GM19324 (cell line): ENCODE measurements around the gene RBM33.
"Not testable (repeated sequence)": the region's sequence is repeated elsewhere in the genome, so short reads cannot be mapped to it uniquely, and the experiment has no call there.

Experiments
- ATAC-seq: cut with Tn5 transposase; IDR thresholded peaks from one replicate; pipeline ENCODE4 v1.9.1; 2021; ENCODE audit warnings: mild to moderate bottlenecking, moderate library complexity; ENCODE audit not compliant: unreplicated experiment, low FRiP score

RBM33 gene

GRCh38 chr7:155814316-155815276, 170.1 kb downstream of the RBM33 start:
- no peak for ATAC-seq

DNA sequence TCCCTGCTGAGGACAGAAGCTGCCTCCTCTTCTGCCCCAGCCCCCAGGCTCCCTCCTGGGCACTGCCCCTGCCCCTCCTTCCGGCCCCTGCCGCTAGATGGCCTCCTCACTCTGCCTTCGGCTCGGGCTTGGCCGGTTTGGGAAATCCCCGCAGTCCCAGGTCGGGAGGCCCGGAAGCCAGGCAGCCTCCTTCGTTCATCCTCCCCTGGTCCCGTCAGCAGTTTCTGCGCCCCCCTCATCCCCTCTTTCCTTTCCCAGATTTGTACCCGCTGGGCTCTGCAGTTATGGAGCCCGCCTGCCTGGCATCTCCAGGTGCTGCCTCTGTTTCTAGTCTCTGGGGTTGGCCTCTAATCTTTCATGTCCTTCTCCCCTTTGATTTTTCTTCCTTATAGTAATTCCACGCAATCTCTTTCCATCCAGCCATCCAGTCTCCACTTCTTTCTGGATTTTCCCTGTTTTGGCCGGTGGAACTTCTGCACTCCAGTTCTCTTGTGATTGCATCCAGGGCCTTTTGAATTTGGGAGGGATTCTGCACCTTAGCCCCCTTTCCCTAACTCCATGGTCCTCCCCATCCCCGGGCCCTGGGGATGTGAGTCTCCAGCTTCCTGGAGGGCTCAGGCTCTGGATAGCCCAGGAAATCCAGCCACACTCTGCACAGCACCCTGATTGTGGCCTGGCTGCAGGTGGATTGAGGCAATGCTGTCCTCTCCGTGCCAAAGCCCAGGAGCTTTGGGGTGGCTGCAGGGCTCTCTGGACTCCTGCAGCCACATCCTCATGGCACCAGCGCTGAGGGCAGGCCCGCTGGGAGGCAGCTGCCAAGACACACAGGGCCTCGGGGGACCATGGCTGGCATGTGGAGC, 171.1 kb downstream of the RBM33 start:
- ATAC-seq: no peak

GRCh38 chr7:155816192-155816508, 171.7 kb downstream of the RBM33 start:
- ATAC-seq: no peak

DNA sequence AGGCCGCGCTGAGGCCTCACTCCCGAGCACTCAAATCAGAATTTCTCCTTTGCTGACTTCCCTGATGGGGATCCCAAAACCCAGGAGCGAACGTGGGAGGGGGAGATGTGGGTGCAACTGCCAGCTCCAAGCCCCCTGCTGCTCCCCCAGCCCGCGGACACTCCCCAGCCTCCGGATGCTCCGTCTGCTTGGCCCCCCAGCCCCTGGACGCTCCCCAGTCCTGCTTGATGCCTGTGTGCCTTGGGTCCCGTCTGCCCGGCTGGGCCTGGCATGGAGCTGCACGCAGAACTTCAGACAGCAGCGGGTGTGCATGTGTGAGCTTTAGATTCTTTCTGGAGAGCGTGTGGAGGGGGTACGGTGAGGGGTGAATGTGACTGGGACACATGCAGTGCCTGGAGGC, 172.5 kb downstream of the RBM33 start:
- ATAC-seq: no peak

GRCh38 chr7:155817515-155817914, 173.1 kb downstream of the RBM33 start:
- ATAC-seq: not testable (repeated sequence)

DNA sequence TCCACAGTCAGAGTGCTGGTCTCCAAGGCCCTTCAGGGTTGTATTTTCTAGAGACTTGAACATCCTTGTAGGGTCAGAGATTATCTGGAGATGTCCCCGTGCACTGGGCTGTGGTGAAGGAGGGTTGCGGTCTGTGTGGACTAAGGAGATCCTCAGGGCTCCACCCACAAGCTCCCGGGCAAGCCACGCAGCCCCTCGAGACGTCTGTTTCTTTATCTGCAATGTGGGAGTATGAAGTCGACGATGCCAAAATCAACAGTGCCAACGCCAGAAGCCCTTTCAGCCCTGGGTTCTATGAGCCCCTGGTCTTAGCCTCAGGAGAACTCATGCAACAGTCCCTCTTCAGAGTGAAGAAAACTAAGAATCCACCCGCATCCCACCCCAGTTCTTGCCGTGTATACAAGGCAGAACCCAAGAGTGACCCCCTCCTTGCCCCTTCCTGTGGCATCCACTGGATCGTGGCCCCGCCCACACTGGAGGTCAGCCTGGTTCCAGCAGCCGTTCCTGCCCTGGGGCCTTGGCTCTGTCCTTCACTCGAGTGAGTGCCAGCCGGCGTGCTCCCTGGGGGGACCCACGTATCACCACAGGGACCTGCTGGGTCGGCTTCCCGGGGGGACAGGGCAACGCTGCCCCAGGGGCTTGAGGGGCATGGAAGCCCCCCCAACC, 173.8 kb downstream of the RBM33 start:
- no peak for ATAC-seq

- no peak for ATAC-seq
Observed at GRCh38 chr7:155818820-155819168, 174.3 kb downstream of the RBM33 start.

GRCh38 chr7:155819186-155819585, 174.7 kb downstream of the RBM33 start:
- ATAC-seq: no peak

GRCh38 chr7:155820246-155820645, 175.8 kb downstream of the RBM33 start:
- no peak for ATAC-seq

- ATAC-seq: no peak
Observed at GRCh38 chr7:155820788-155821187, 176.3 kb downstream of the RBM33 start.

DNA sequence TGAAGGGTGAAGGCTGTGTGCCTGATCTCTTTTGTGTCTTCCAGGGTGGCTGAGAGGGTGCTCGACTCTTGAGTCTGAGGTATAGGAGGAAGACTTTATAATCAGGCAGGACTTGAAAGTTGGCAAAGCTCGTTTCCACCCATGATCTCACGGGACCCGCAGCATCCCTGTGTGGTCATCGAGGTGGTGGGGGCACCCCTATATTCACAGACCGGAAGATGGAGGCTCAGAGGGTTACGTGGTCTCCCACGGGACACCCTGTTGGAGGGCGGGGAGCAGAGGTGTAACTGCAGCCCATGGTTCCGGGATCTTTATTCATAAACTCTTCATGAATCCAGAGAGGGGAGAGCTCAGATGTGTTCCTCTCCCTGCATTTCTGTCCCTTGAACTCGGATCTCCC, 177.4 kb downstream of the RBM33 start:
- no peak for ATAC-seq

- no peak for ATAC-seq
Observed at GRCh38 chr7:155824227-155824886, 179.9 kb downstream of the RBM33 start.

DNA sequence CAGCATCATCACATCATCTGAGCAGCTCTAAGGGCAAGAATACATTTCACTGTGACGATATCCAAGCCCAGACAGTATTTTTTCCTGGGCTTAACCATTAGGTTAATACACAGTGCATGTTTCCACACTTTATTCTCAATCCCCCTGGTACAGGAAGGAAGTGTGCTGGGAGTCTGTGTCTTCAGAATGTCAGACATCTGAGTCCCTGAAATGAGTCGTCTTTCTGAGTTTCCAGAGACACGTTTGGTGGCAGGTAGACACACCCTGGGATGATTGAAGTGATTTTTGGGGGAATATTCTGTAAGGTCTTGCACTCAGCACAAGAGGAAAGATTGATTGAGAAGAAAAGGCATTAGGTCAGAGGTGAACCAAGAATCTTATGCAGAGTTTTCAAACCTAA, 180.9 kb downstream of the RBM33 start:
- ATAC-seq: no peak

- no peak for ATAC-seq
Observed at GRCh38 chr7:155829796-155830470, 185.5 kb downstream of the RBM33 start.
